GM12878 (cell line): ENCODE results near the gene PRCC. TPM values are rescaled to one million over a fixed set of nuclear protein-coding genes. Genes with fewer than 3 reads are reported as not detected.
A peak's percentile ranks its signal among the peaks of the same experiment; 100 is the strongest.

Experiments
- ASH2L ChIP-seq: fragments of 300-600, 200-600 bp; sonication (generic); IDR thresholded peaks from 2 replicates; pipeline ENCODE4 v1.6.1; 2017; ENCODE audit warnings: low read depth, mild to moderate bottlenecking, borderline replicate concordance
- FOXM1 ChIP-seq: IDR thresholded peaks from 2 replicates; pipeline ENCODE4 v1.6.1; 2012; ENCODE audit warnings: low read depth, mild to moderate bottlenecking, inconsistent platforms, low read length, moderate library complexity
- HDAC2 ChIP-seq: fragments of 200-600 bp; sonication (generic); IDR thresholded peaks from 2 replicates; pipeline ENCODE4 v1.6.1; 2017
- HDGF ChIP-seq: fragments of 450-650 bp; IDR thresholded peaks from 2 replicates; pipeline ENCODE4 v1.6.1; 2016; ENCODE audit warnings: antibody characterized with exemption
- KDM1A ChIP-seq: fragments of 200-600 bp; sonication (generic); IDR thresholded peaks from 2 replicates; pipeline ENCODE4 v1.6.1; 2016; ENCODE audit warnings: borderline replicate concordance
- RAD51 ChIP-seq: fragments of 450-650 bp; IDR thresholded peaks from 2 replicates; pipeline ENCODE4 v1.6.1; 2016; ENCODE audit warnings: moderate library complexity, mild to moderate bottlenecking, inconsistent platforms
- SMAD1 ChIP-seq: fragments of 450-650 bp; IDR thresholded peaks from 2 replicates; pipeline ENCODE4 v1.6.1; 2018; ENCODE audit warnings: mild to moderate bottlenecking, low read depth; ENCODE audit not compliant: partially characterized antibody
- TCF3 ChIP-seq: IDR thresholded peaks from 2 replicates; pipeline ENCODE4 v1.6.1; 2012; ENCODE audit warnings: low read depth, mild to moderate bottlenecking, low read length, borderline replicate concordance; ENCODE audit not compliant: insufficient read depth
- polyA plus RNA-seq, 11 experiments: library from polyadenylated mRNA; depleted of rRNA in 4 of 11; unstranded in 6 of 11; stranded (reverse) in 5 of 11; fragments of >200 nt; fragmentation: Nextera tagmentation in 4 of 11; fragmentation: Illumina TruSeq in 1 of 11; extraction: Ambion mirVana in 4 of 11; extraction: Trizol in 1 of 11; gene quantifications; 1 replicate in 1 of 11; 2 replicates in 10 of 11; pipeline versions ENCODE4 v1.2.1 to v1.2.3, GENCODE V29; 2011 to 2016; ENCODE audit warnings: inconsistent platforms in 2 of 11, missing spikeins in 2 of 11, low read depth in 1 of 11
- total RNA-seq, 4 experiments: library from RNA; depleted of rRNA in 3 of 4; stranded (reverse); fragments of >200 nt in 3 of 4; fragmentation: Illumina TruSeq in 1 of 4; extraction: Trizol in 1 of 4; gene quantifications; 2 replicates each; pipeline versions ENCODE4 v1.2.1 to v1.2.3, GENCODE V29; 2013 to 2021
- TF ChIP-seq, protein P1 (sequence below): fragments of 450-650 bp; IDR thresholded peaks from 2 replicates; pipeline ENCODE4 v1.6.1; 2016; ENCODE audit warnings: mild to moderate bottlenecking, moderate library complexity, borderline replicate concordance
- TF ChIP-seq, protein P2 (sequence below): fragments of 450-650 bp; IDR thresholded peaks from 2 replicates; pipeline ENCODE4 v1.6.1; 2016; ENCODE audit warnings: mild to moderate bottlenecking

The PRCC gene
- total and polyA plus RNA-seq, 10 of the 15 experiments (the other 5 are each of a cell fraction or from before 2014, with no cell fraction given): 23.8 to 132 (median 63.1) TPM

DNA sequence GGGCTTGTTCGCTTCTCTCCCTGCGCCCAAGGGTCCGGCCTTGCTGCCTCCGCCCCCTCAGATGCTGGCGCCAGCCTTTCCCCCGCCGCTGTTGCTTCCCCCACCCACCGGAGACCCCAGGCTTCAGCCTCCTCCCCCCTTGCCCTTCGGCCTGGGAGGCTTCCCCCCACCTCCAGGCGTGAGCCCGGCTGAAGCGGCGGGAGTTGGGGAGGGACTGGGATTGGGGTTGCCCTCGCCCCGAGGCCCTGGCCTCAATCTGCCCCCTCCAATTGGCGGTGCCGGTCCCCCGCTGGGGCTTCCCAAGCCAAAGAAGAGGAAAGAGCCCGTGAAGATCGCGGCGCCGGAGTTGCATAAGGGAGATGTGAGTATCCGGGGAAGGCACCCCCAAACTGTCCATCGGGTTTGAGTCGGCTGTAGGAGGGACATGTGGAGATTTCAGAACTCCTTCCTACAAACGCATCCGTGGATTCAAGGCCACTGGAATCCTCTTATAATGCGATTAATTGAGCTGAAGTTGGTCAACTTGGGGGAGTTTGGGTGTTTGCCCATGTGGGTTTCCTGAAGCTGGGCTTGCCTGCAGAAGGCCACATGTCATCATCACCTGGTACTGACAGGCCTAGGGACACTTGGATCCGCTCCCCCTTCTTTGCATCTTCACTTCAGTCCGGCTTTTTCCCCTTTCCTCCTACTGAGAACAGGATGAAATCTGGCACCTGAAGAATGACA, 707 bp downstream of the PRCC start (continued):
- TF ChIP-seq, protein P1, sequence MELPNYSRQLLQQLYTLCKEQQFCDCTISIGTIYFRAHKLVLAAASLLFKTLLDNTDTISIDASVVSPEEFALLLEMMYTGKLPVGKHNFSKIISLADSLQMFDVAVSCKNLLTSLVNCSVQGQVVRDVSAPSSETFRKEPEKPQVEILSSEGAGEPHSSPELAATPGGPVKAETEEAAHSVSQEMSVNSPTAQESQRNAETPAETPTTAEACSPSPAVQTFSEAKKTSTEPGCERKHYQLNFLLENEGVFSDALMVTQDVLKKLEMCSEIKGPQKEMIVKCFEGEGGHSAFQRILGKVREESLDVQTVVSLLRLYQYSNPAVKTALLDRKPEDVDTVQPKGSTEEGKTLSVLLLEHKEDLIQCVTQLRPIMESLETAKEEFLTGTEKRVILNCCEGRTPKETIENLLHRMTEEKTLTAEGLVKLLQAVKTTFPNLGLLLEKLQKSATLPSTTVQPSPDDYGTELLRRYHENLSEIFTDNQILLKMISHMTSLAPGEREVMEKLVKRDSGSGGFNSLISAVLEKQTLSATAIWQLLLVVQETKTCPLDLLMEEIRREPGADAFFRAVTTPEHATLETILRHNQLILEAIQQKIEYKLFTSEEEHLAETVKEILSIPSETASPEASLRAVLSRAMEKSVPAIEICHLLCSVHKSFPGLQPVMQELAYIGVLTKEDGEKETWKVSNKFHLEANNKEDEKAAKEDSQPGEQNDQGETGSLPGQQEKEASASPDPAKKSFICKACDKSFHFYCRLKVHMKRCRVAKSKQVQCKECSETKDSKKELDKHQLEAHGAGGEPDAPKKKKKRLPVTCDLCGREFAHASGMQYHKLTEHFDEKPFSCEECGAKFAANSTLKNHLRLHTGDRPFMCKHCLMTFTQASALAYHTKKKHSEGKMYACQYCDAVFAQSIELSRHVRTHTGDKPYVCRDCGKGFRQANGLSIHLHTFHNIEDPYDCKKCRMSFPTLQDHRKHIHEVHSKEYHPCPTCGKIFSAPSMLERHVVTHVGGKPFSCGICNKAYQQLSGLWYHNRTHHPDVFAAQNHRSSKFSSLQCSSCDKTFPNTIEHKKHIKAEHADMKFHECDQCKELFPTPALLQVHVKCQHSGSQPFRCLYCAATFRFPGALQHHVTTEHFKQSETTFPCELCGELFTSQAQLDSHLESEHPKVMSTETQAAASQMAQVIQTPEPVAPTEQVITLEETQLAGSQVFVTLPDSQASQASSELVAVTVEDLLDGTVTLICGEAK: no peak
- TF ChIP-seq ASH2L: no peak
- 0 out of 2 replicates have a peak, but pooled peaks have one; percentile 10 for TF ChIP-seq HDGF
- TF ChIP-seq RAD51: peak; percentile 18; the same call in 1 of the 2 replicates
- TF ChIP-seq FOXM1: no peak
- no peak for TF ChIP-seq SMAD1
- TF ChIP-seq, protein P2, sequence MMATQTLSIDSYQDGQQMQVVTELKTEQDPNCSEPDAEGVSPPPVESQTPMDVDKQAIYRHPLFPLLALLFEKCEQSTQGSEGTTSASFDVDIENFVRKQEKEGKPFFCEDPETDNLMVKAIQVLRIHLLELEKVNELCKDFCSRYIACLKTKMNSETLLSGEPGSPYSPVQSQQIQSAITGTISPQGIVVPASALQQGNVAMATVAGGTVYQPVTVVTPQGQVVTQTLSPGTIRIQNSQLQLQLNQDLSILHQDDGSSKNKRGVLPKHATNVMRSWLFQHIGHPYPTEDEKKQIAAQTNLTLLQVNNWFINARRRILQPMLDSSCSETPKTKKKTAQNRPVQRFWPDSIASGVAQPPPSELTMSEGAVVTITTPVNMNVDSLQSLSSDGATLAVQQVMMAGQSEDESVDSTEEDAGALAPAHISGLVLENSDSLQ: peak; percentile 21; the same call in 1 of the 2 replicates
- TF ChIP-seq KDM1A: no peak
- TF ChIP-seq TCF3: no peak
- TF ChIP-seq HDAC2: no peak
